HepG2 (cell line): Measurements from ENCODE around the gene CEP104. TPM values are rescaled to one million over a fixed set of nuclear protein-coding genes. Genes with fewer than 3 reads are reported as not detected.
A peak's percentile ranks its signal among the peaks of the same experiment; 100 is the strongest.

Experiments used
- KDM5B ChIP-seq: sonication (generic); formaldehyde crosslinking; IDR thresholded peaks from 2 replicates; pipeline ENCODE4 v1.4.0; 2020; ENCODE audit warnings: missing genetic modification reagents, mild to moderate bottlenecking, borderline replicate concordance
- NCOA1 ChIP-seq: sonication (generic); formaldehyde crosslinking; IDR thresholded peaks from 2 replicates; pipeline ENCODE4 v1.9.0; 2021; ENCODE audit warnings: missing genetic modification reagents
- PRPF4 ChIP-seq: fragments of 200-400 bp; formaldehyde crosslinking; IDR thresholded peaks from 2 replicates; pipeline ENCODE4 v1.6.1; 2016; ENCODE audit warnings: low read length, low read depth; ENCODE audit not compliant: poor library complexity, severe bottlenecking
- RBAK ChIP-seq: sonication (generic); formaldehyde crosslinking; IDR thresholded peaks from 2 replicates; pipeline ENCODE4 v1.5.1; 2020; ENCODE audit warnings: mild to moderate bottlenecking, missing genetic modification reagents
- YEATS2 ChIP-seq: sonication (generic); formaldehyde crosslinking; IDR thresholded peaks from 2 replicates; pipeline ENCODE4 v1.4.0; 2020; ENCODE audit warnings: missing genetic modification reagents, borderline replicate concordance
- ZFP36 ChIP-seq: fragments of 150-350 bp; IDR thresholded peaks from 2 replicates; pipeline ENCODE4 v1.6.1; 2018; ENCODE audit warnings: borderline replicate concordance, low read length, low read depth; ENCODE audit not compliant: partially characterized antibody
- ZFP37 ChIP-seq: sonication (generic); formaldehyde crosslinking; IDR thresholded peaks from 2 replicates; pipeline ENCODE4 v1.4.0; 2020; ENCODE audit warnings: missing genetic modification reagents, borderline replicate concordance
- ZNF251 ChIP-seq: sonication (generic); formaldehyde crosslinking; IDR thresholded peaks from 2 replicates; pipeline ENCODE4 v1.9.0; 2021; ENCODE audit warnings: mild to moderate bottlenecking, missing genetic modification reagents
- ZNF563 ChIP-seq: sonication (generic); formaldehyde crosslinking; IDR thresholded peaks from 2 replicates; pipeline ENCODE4 v1.8.0; 2022; ENCODE audit warnings: mild to moderate bottlenecking, moderate library complexity, missing genetic modification reagents
- ZNF768 ChIP-seq: sonication (generic); formaldehyde crosslinking; IDR thresholded peaks from 2 replicates; pipeline ENCODE4 v1.4.0; 2020; ENCODE audit warnings: missing genetic modification reagents
- ZNF790 ChIP-seq: sonication (generic); formaldehyde crosslinking; IDR thresholded peaks from 2 replicates; pipeline ENCODE4 v1.8.0; 2022; ENCODE audit warnings: missing genetic modification reagents, mild to moderate bottlenecking, borderline replicate concordance
- polyA plus RNA-seq, 8 experiments: library from polyadenylated mRNA; depleted of rRNA in 3 of 8; stranded (reverse) in 7 of 8; unstranded in 1 of 8; fragments of >200 nt; fragmentation: Illumina TruSeq in 4 of 8; extraction: Trizol in 4 of 8; gene quantifications; 2 replicates each; pipeline versions ENCODE4 v1.2.1 to v1.2.3, GENCODE V29; 2011 to 2016; ENCODE audit warnings: low read depth in 4 of 8, missing spikeins in 1 of 8, mixed read lengths in 1 of 8; ENCODE audit not compliant: insufficient read depth in 1 of 8
- total RNA-seq, 5 experiments: library from RNA; depleted of rRNA; stranded (reverse); fragments of >200 nt; fragmentation: Illumina TruSeq; extraction: Trizol; gene quantifications; 2 replicates each; pipeline ENCODE4 v1.2.3, GENCODE V29; 2016; ENCODE audit warnings: low read depth in 1 of 5
- TF ChIP-seq, protein P1 (sequence below), 2 experiments: IDR thresholded peaks; 2 replicates each; pipeline ENCODE4 v1.6.1; 2011 to 2012; ENCODE audit warnings: low read length in 2 of 2, borderline replicate concordance in 1 of 2, low read depth in 1 of 2, mild to moderate bottlenecking in 1 of 2, moderate library complexity in 1 of 2
- TF ChIP-seq, protein P2 (sequence below): IDR thresholded peaks from 2 replicates; pipeline ENCODE4 v1.6.1; 2018; ENCODE audit warnings: missing genetic modification reagents, mild to moderate bottlenecking, missing compliant biosample characterization
- TF ChIP-seq, protein P3 (sequence below): sonication (generic); formaldehyde crosslinking; IDR thresholded peaks from 2 replicates; pipeline ENCODE4 v1.8.0; 2022; ENCODE audit warnings: mild to moderate bottlenecking, missing genetic modification reagents; ENCODE audit not compliant: insufficient replicate concordance
- TF ChIP-seq, protein P4 (sequence below): sonication (generic); formaldehyde crosslinking; IDR thresholded peaks from 2 replicates; pipeline ENCODE4 v1.5.1; 2020; ENCODE audit warnings: mild to moderate bottlenecking, moderate library complexity, missing genetic modification reagents
- TF ChIP-seq, protein P5 (sequence below): sonication (generic); formaldehyde crosslinking; IDR thresholded peaks from 2 replicates; pipeline ENCODE4 v1.8.1; 2023; ENCODE audit warnings: mild to moderate bottlenecking, missing genetic modification reagents
- TF ChIP-seq, protein P6 (sequence below): sonication (generic); formaldehyde crosslinking; conservative IDR thresholded peaks from 2 replicates; pipeline ENCODE4 v1.8.0; 2022; ENCODE audit warnings: missing genetic modification reagents

Gene CEP104
- total and polyA plus RNA-seq, 2 of the 13 experiments (the other 11 are each of a cell fraction or from before 2014, with no cell fraction given) = 20.4 to 30.1 TPM

DNA sequence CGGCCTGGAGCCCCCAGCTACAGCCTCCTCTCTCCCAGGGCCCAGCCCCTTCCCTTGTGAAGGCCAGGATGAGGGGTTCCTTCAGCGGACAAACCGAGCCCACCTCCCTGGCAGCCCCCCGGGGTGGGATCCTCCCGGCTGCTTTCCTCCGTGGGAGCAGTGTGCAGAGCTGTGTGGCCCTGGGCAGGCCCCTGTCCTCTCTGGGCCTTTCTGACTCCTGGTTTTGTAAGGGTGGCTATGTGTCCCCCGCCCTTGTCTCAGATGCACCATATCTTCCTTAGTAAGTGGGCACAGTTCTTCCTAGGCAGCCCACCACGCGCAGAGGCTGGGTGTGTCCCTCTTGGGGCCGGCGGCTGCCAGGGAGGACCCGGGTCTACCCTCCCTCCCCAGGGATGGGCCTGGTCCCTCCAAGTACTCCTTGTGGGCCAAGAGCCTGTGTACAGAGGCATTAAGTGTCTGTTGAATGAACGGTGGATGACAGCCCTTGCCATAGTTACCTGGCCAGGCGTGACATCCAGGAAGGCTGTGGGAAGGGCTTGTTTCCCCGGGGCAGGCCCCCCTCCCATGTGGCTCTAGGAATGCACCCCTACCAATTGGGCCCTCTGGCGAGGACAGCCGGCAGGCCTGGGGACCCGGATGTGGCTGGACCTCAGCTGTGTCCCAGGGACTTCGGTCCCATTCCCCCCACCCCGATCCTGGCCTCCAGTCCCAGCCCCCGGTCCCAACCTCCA is 80.6 kb downstream of the CEP104 start (continued):
- TF ChIP-seq, protein P1, sequence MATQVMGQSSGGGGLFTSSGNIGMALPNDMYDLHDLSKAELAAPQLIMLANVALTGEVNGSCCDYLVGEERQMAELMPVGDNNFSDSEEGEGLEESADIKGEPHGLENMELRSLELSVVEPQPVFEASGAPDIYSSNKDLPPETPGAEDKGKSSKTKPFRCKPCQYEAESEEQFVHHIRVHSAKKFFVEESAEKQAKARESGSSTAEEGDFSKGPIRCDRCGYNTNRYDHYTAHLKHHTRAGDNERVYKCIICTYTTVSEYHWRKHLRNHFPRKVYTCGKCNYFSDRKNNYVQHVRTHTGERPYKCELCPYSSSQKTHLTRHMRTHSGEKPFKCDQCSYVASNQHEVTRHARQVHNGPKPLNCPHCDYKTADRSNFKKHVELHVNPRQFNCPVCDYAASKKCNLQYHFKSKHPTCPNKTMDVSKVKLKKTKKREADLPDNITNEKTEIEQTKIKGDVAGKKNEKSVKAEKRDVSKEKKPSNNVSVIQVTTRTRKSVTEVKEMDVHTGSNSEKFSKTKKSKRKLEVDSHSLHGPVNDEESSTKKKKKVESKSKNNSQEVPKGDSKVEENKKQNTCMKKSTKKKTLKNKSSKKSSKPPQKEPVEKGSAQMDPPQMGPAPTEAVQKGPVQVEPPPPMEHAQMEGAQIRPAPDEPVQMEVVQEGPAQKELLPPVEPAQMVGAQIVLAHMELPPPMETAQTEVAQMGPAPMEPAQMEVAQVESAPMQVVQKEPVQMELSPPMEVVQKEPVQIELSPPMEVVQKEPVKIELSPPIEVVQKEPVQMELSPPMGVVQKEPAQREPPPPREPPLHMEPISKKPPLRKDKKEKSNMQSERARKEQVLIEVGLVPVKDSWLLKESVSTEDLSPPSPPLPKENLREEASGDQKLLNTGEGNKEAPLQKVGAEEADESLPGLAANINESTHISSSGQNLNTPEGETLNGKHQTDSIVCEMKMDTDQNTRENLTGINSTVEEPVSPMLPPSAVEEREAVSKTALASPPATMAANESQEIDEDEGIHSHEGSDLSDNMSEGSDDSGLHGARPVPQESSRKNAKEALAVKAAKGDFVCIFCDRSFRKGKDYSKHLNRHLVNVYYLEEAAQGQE (IDR thresholded peaks at IDR 0.05; ENCODE audit: borderline replicate concordance in 1 of 2, low read depth in 1 of 2, low read length in 2 of 2) = no peak
- TF ChIP-seq, protein P2, sequence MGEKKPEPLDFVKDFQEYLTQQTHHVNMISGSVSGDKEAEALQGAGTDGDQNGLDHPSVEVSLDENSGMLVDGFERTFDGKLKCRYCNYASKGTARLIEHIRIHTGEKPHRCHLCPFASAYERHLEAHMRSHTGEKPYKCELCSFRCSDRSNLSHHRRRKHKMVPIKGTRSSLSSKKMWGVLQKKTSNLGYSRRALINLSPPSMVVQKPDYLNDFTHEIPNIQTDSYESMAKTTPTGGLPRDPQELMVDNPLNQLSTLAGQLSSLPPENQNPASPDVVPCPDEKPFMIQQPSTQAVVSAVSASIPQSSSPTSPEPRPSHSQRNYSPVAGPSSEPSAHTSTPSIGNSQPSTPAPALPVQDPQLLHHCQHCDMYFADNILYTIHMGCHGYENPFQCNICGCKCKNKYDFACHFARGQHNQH (CRISPR knock-in tag) = no peak
- TF ChIP-seq KDM5B (CRISPR knock-in tag) (0 out of 2 replicates have a peak, but pooled peaks have one; percentile 44), PRPF4 (no peak), ZFP36 (no peak), RBAK (no peak), NCOA1 (0 out of 2 replicates have a peak, but pooled peaks have one; percentile 13), ZNF790 (peak; percentile 19; the same call in 1 of the 2 replicates), ZNF768 (peak; percentile 93), ZFP37 (no peak), YEATS2 (CRISPR knock-in tag) (no peak), ZNF563 (CRISPR knock-in tag) (peak; percentile 62; the same call in 1 of the 2 replicates), ZNF251 (CRISPR knock-in tag) (no peak)
- TF ChIP-seq, protein P3, sequence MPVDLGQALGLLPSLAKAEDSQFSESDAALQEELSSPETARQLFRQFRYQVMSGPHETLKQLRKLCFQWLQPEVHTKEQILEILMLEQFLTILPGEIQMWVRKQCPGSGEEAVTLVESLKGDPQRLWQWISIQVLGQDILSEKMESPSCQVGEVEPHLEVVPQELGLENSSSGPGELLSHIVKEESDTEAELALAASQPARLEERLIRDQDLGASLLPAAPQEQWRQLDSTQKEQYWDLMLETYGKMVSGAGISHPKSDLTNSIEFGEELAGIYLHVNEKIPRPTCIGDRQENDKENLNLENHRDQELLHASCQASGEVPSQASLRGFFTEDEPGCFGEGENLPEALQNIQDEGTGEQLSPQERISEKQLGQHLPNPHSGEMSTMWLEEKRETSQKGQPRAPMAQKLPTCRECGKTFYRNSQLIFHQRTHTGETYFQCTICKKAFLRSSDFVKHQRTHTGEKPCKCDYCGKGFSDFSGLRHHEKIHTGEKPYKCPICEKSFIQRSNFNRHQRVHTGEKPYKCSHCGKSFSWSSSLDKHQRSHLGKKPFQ (CRISPR knock-in tag) = peak; percentile 13
- TF ChIP-seq, protein P4, sequence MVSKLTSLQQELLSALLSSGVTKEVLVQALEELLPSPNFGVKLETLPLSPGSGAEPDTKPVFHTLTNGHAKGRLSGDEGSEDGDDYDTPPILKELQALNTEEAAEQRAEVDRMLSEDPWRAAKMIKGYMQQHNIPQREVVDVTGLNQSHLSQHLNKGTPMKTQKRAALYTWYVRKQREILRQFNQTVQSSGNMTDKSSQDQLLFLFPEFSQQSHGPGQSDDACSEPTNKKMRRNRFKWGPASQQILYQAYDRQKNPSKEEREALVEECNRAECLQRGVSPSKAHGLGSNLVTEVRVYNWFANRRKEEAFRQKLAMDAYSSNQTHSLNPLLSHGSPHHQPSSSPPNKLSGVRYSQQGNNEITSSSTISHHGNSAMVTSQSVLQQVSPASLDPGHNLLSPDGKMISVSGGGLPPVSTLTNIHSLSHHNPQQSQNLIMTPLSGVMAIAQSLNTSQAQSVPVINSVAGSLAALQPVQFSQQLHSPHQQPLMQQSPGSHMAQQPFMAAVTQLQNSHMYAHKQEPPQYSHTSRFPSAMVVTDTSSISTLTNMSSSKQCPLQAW (CRISPR knock-in tag) = no peak
- TF ChIP-seq, protein P5, sequence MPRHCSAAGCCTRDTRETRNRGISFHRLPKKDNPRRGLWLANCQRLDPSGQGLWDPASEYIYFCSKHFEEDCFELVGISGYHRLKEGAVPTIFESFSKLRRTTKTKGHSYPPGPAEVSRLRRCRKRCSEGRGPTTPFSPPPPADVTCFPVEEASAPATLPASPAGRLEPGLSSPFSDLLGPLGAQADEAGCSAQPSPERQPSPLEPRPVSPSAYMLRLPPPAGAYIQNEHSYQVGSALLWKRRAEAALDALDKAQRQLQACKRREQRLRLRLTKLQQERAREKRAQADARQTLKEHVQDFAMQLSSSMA = no peak
- TF ChIP-seq, protein P6, sequence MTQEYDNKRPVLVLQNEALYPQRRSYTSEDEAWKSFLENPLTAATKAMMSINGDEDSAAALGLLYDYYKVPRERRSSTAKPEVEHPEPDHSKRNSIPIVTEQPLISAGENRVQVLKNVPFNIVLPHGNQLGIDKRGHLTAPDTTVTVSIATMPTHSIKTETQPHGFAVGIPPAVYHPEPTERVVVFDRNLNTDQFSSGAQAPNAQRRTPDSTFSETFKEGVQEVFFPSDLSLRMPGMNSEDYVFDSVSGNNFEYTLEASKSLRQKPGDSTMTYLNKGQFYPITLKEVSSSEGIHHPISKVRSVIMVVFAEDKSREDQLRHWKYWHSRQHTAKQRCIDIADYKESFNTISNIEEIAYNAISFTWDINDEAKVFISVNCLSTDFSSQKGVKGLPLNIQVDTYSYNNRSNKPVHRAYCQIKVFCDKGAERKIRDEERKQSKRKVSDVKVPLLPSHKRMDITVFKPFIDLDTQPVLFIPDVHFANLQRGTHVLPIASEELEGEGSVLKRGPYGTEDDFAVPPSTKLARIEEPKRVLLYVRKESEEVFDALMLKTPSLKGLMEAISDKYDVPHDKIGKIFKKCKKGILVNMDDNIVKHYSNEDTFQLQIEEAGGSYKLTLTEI = no peak
